Pons (tissue), 1 donor: ENCODE results near the gene MIB2.

Experiments used
- DNase-seq: peaks from one replicate; pipeline ENCODE4 v3.0.0-alpha.2; 2016; ENCODE audit warnings: low spot score

The MIB2 gene

DNA sequence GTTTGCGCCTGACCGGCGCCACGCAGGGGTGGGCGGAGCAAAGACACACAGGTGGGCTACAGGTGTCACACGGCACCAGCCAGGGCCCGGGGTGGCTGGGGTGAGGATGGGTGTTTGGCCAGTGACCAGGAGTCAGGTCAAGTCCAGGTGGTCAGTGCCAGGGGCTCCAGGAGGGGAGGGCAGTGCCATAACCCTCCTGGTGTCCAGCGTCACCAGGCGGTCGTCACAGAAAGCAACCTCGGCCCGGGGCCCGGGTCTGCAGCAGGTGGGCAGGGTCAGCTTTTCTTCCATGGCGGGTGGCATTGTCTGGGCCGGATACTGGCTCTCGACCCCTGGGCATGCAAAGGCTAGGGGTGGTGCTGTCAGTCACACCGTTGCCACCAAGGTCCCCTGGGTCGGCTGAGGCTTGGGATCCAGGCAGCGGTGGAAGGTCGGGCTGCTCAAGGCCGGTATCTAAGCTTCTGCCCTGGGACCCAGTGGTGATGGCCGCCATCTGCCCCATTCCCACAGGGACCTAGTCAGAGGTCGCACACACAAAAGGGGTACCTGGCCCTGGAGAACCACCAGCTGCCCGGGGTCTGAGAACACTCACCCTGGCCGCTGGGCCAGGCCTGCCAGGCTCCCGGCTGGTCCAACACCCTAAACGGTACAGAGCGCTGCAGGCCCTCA lies 17.1 kb upstream of the MIB2 start:
- no peak for DNase-seq

- DNase-seq: no peak
These were observed 16.6 kb upstream of the MIB2 start for GRCh38 chr1:1598720-1599029.

DNA sequence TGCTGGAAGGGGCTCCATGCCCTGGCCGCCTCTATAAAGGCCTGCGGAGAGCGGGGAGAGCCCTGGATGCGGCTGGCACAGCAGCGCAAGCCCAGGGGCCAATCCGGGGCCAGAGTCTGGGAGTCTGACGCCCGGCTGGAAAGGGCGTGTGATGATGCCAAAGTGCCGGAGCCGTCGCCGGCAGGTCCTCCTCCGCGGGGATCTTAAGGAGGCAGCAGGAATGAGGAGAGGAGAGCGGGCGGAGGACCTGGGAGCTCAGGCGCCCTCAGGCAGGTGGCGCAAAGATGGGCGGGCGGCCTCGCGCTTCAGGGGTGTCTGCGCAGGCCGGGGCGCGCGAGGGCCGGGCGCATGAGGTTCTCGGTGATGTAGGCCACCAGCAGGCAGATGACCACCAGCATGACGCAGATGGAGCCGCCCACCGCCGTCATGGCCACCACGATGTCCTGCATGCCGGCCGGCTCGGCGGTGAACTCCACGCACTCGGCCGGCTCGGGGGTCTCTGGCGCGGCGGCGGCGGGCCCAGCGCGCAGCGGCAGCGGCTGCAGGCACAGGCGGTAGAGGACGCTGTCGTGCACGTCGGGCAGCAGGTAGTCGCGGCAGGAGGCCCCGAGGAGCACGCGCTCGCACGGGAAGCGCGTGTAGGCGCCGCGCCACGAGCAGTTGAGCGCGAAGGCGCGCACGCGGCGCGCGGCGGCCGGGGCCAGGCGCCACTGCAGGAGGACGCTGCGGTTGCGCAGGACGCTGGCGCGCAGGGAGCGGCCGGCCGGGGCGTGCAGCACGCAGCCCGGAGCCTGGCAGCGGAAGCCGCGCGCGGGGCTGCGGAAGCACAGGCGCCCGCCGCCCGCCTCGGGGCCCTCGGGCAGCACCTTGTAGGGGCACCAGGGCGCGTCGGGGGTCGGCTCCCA lies 16.0 kb upstream of the MIB2 start:
- DNase-seq: no peak

- DNase-seq: no peak
These were observed 15.1 kb upstream of the MIB2 start, which contains the start of gene FNDC10 for GRCh38 chr1:1599935-1600860. Gene FNDC10 (minus strand): TSS chr1:1600135. CDS start chr1:1600015, 120 bp downstream.

GRCh38 chr1:1600861-1601563 lies 14.3 kb upstream of the MIB2 start:
- no peak for DNase-seq

DNA sequence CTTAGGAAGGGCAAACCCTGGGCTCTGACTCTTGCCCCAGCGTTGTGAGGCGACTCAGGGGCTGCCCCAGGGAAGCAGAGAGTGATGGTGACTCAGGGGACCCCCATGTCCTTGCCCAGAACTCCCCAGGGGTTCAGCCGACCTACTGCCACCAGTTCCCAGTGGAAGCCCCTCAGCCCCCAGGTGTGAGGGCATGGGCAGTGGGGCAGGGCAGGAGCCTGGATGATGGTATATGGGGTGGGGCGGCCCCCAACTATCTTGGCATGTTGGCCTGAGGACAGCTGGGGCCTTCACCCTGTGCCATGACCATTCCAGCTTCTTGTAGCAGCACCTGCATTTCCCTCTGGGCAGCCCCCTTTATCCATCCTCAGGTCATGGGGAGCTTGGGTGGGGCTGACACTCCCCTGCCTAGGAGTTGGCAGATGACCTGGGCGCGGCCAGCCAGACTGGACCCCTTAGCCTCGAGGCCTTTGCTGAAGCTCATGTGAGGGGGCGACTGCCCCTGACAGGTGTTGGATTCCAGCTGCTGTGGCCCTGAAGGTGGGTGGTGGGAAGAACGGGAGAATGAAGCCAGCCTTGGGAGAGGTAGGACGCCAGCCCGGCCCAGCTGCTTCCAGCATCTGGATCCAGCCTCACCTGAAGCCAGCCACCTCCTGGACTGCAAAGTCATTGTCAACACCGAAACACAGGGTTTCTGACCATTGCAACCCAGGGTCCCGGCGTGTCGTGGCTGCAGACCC lies 13.6 kb upstream of the MIB2 start:
- DNase-seq: no peak

- no peak for DNase-seq
These were observed 12.9 kb upstream of the MIB2 start for GRCh38 chr1:1602304-1602967.

DNA sequence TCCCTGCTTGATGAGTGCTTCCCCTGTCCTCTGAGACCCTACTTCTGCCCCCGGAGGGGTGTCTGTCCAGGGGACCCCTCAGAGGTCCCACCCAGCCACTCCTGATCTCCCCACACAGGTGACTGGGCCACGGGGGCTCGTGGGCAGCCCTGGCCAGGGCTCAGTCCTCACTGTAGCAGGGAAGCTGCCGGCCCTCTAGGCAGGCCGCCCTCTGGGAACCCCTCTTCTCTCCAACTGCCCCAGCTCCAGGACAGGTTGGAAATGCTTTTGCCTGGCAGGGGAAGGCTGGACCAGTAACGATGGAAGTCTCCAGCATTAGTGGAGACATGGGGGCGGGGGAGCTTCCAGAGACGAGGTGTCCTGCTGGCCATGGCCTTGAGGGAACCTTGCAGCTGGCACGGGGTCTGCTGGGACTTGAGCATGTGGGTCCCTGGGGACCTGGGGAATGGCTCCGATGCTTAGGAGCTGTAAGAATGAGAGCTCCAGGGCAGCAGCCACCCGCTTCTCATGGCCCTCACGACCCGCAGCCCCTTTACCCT lies 12.3 kb upstream of the MIB2 start:
- no peak for DNase-seq

DNA sequence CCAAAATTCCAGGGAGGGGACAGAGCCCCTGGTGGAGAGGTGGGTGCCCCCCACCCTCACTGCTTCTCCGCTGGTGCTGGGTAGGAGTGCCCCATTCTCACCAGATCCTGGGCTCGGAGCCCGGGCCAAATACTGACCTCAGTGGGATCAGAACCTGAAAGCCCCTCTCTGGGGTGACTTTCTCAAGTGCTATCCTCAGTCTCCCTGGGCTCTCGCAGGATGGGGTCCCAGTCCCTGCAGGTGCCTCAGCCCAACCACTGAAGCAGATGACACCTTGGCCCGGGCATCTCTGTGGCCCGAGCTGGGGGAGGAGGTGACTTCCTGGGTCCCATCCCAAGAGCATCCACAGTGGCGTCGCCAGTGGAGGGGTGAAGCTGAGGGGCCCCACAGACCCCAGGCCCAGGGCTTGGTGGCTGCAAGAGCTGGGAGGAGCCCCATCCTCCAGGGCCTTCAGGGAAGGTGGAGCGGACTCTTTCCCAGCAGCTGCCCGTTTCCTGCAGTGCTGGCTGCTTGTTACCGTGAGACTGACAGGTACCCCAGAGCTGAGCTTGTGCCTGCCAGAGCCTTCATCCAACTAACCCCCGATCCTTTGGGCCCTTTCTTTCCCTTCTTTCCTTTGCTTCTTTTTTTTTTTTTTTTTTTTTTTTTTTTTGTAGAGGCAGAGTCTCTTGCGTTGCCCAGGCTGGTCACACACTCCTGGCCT lies 11.5 kb upstream of the MIB2 start:
- no peak for DNase-seq

DNA sequence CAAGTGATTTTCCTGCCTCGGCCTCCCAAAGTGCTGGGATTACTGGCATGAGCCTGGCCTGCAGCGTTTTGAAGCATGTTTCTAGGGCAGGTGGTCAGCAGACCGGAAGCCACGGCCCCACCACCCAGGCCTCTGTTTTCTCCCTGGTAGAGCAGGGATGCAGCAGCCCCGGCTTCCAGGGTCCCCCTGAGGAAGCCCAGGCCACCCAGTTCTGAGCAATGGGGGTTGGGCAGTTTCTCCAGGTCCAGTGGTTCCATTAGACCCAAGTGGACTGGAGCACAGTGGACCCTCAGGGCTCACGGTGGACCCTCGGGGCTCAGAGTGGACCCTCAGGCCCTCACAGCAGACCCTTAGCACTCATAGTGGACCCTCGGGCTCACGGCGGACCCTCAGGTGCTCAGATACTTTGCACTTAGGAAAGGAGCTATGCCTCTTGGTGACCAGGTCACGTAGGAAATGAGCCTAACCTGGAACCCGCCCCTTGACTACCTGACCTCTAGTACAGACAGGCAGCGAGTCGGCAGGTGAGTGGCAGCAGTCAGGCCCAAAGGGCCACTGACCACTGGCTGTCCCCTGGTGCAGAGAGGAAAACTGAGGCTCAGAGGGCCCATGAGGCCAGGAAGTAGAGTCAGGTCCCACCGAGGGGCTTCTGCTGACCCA lies 10.8 kb upstream of the MIB2 start:
- DNase-seq: no peak

DNA sequence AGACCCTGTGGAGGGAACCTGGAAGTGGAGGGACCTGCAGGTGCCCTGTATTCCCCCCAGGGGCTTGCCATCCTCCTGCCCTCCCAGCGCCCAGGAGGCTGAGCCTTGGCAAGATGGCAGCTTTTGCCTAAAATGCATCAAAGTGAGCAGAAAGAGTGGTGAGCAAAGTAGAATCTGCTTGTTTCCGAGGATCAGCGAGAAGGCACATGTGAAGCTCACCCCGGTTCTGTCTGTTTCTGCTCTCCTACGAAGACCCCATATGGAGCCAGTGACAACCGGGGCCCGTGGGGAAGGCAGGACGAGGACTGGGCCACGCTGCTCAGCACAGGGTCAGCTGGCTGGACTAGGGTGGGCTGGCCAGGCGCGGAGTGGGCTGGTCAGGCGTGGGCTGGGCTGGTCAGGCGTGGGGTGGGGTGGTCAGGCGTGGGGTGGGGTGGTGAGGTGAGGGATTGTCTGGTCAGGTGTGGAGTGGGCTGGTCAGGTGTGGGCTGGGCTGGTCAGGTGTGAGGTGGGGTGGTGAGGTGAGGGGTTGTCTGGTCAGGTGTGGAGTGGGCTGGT lies 10.2 kb upstream of the MIB2 start:
- DNase-seq: no peak

- no peak for DNase-seq
These were observed 9.6 kb upstream of the MIB2 start for GRCh38 chr1:1605724-1606123.

DNA sequence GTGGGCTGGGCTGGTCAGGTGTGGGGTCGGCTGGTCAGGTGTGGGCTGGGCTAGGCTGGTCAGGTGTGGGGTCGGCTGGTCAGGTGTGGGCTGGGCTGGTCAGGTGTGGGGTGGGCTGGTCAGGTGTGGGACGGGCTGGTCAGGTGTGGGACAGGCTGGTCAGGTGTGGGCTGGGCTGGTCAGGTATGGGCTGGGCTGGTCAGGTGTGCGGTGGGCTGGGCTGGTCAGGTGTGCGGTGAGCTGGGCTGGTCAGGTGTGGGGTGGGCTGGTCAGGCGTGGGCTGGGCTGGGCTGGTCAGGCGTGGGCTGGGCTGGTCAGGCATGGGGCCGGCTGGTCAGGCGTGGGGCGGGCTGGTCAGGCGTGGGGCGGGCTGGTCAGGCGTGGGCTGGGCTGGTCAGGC lies 9.1 kb upstream of the MIB2 start:
- DNase-seq: no peak

- DNase-seq: no peak
These were observed 5.3 kb upstream of the MIB2 start for GRCh38 chr1:1609822-1610485.

- DNase-seq: no peak
These were observed 4.5 kb upstream of the MIB2 start for GRCh38 chr1:1610796-1611195.

DNA sequence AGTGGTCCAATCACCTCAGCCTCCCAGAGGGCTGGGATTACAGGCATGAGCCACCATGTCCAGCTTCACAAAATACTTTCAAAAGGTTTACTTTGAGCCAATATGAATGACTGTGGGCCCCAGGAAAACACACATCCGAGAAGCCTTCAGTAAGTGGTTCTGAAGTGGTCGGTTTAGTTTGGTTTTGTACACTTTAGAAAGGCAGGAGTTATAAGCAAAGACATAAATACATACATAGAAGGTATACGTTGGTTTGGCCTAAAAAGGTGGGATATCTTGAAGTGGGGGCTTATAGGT lies 3.2 kb upstream of the MIB2 start:
- no peak for DNase-seq

DNA sequence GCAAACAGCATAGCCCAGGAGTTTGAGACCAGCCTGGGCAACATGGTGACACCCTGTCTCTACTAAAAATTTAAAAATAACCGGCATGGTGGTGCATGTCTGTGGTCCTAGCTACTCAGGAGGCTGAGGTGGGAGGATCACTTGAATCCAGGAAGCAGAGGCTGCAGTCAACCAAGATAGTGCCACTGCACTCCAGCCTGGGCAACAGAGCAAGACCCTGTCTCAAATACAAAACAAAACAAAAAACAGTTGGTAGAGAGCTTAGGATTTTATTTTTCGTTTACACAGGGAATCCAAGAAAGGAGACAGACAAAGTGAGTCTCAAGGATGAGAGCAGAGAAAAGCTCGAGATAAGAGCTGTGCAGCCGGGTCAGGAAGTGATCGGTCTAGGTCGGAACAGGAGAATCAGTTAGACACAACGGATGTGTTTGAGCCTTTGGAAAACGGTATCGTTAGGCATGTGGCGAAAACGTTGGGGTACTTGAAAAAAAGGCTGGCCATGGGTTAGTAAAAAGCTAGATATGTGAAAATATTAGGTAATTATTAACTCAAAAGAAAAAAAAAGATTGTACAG lies 1.7 kb upstream of the MIB2 start:
- no peak for DNase-seq
